IPS-NIHi7 (cell line): ENCODE measurements around the gene DPM2.
A peak's percentile ranks its signal among the peaks of the same experiment; 100 is the strongest.

Experiments
- DNase-seq: peaks from one replicate; pipeline ENCODE4 v3.0.0; 2012; ENCODE audit warnings: mixed read lengths; ENCODE audit errors: extremely low spot score

The DPM2 gene

DNA sequence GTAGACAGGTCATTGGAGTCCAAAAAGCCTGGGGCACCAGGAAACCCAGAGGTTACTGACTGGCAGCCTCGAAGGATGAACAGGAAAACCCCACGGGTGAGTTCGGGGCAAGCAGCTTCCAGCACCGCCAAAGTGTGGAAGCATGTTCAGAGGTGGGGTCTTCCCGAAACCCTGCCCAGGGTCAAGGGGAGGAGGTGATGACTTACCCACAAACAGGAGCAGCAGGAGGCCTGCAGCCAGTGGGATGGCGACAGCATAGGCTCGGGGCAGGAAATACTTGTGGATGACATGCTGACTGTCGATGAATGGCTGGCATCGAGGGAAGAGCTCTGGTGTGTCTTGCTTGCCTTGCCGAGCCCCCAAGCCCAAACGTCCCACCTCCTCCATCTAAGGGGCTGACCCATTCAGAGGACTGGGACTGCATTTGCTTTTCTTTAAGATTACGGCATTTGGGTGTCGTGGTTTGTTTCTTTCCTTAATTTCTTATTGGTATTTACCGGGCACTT, 1.3 kb downstream of the DPM2 start:
- no peak for DNase-seq

DNA sequence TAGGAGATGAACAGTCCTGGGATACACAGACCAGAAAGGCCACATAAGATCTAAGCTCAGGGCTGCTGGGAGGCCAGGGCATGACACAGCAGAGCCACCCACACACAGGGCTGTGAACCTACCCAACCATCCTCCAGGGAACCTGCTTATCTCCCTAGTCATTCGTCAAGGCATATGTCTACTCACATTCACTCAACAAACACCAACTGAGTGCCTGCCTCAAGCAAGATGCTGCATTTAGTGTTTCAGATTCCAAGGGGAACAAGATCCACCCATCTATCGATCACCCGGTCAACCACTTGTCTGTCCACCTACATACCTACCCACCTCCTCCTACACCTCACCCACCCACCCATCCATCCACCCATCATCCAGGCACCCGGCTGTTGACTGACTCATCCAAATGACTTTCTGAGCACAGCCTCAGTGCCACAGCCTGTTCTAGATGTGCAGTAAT, 1.9 kb downstream of the DPM2 start:
- no peak for DNase-seq

DNA sequence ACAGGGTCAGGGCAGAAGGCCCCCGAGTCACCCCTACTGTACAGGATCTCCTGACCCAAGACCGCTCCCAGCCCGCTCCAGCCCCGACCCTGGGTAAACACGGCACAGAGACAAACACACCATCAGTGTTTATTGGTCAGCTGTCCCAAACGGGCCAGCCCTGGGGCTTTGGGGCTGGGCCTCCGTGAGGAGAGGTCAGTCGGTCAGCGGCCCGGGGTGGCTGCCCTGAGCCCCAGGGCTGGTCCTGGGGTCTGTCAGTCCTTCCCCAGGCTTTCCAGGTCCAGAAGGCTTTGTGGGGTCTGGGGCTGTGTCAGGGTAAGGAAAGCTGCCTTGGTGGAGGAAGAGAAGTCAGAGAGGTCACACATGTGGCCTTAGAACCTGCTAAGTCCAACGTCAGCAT, 2.7 kb downstream of the DPM2 start:
- DNase-seq = no peak

DNA sequence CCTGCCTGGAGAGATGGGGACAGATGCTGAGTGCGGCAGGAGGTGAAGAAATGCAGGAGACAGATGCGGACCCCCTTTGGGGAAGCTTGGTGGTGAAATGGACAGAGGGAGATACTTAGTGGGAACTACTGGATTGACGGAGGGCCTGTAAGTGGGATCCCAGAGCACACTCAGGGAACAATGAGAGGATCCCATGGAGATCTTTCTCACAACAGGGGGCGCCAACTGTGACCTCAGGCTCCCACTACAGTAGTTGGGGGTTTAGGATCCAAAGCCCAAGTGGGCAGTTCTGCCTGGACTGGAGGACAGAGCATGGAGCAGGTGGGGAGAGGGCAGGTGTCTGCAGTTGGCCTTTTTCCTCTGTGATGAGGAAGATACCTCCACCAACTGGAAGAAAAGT, 3.4 kb downstream of the DPM2 start:
- no peak for DNase-seq

DNA sequence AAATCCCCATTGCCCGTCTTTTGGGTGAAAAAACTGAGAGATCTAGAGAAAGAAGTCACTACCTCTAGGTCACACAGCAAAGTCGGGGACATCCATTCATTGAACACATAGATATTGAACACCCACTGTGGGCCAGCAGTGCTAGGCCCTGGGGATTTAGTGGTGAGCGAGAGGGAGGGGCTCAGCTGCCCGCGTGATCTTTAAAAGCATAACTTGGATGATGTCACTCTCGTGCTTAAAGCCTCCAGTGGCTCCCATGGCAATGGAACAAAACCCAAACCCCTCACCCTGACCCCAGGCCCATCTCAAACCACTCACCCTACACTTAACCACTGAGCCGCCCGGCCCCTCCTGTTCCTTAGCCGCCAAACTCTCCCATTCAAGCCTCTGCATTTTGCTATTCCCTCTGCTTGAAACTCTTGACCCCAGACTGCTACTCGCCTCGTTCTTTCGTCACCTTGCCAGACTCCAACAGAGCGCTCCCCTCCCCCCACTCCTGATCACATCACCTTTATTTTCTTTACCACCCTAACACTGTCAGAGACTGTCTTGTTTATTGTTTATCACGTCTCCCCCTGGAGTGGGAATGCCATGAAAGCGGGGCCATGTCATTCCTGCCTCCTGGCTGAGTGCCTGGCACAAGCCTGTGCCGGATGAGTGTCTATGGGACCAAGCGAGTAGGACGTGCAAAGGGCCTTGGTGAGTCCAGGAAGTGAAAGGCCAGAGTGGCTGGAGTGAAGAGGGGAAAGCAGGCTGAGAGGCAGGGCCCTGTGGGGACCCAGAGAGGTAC, 6.4 kb downstream of the DPM2 start:
- DNase-seq = peak; percentile 21

DNA sequence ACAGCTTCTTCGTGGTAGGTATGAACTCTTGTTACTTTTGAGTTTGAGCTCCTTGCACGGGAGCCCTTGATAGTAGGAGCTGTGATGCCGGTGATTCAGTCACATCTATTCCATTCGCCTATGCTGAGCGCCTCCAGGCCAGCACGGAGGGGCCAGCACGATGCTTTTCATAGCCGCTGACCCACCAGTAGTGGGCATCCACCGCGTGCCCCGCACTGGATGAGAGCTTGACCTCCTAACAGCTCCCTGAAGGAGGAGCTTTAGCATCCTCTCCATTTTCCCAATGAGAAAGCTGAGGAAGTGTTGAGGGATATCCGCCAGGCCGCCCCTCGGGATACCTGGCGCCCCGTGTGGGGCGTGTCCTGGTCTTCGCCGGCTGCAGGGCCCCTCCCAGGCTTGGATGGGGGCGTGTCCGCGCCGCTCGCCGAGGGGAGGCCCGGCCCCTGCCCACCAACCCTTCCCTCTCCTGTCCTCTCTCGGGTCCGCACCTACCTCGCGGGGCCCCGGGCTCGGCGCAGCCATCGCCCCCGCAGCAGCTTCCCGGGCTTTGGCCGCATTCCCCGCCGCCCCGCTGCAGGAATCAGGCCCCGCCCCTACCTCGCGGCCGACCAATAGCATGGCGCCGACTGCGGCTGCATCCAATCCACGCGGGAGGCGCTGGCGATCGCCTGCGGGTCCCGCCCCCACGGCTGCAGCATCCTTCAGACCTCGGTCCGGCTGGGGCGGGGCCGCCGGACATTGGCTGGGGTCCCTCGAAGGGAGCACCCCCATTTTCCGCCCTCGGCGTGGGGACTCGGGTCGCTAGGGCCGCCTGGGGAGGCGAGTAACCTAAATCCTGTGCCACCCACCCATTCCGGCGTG, 7.2 kb downstream of the DPM2 start, which contains the start of gene PIP5KL1:
Gene PIP5KL1, minus strand, starts transcription at position 547 of the 861 bp plus-strand sequence. Its CDS starts 25 bp downstream, at position 522.
- DNase-seq = peak; percentile 95

DNA sequence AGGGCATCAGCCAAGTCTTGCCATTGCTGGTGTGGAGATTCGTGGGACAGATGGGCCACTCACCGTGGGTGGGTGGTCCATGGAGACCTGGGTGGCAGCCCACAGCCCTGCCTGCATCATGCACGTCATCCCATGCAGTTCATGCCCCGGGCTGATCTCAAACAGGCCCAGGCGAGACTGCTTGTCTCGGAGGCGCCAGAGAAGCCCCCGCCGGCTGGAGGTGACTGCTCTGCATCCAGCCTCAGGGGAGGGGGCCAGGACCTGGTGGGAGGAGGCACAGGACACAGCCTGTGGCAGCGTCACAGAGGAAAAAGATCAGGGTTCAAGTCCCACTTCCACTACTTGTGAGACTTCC, 8.1 kb downstream of the DPM2 start:
- no peak for DNase-seq

DNA sequence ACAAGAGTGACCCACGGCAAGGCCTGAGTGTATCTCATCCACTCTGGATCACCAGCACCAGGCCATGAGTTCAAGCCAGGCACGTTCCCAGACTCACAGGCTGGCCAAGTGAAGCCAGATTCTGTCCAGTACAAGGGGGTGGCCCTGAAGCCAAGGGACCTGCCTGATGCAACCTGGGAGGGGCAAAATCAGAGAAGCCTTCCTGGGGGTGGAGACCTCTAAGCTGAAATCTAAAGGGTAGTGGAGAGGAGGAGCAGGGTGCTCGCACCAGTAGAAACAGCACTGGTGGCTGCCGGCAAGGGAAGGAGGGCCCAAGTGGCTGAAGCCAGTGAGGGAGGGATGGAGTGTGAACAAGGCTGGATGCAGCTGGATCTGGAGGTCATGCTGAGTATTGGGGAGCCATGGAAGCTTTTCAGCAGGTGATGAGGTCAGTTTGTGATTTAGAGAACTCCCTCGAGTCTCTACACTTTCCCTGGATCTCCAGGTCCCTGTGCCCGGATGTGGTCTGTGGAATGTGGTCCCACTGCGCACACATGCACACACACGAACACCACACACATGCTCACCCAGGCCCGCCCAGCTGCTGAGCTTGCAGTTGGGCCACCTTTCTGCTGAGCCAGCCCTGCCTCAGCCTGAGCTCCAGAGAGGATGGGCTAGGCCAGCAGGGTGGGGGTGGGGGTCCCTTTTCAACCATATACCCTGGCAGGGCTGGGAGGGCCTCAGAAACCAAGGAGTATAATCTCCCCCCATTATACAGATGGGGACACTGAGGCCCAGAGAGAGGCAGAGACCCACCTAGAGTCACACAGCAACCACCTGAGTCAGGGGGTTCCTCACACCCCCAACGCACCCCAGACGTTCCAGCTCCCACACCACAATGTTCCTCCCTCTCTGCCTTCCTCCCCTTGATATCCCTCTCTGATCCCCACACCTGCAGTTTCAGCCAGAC, 8.7 kb downstream of the DPM2 start:
- DNase-seq = no peak

DNA sequence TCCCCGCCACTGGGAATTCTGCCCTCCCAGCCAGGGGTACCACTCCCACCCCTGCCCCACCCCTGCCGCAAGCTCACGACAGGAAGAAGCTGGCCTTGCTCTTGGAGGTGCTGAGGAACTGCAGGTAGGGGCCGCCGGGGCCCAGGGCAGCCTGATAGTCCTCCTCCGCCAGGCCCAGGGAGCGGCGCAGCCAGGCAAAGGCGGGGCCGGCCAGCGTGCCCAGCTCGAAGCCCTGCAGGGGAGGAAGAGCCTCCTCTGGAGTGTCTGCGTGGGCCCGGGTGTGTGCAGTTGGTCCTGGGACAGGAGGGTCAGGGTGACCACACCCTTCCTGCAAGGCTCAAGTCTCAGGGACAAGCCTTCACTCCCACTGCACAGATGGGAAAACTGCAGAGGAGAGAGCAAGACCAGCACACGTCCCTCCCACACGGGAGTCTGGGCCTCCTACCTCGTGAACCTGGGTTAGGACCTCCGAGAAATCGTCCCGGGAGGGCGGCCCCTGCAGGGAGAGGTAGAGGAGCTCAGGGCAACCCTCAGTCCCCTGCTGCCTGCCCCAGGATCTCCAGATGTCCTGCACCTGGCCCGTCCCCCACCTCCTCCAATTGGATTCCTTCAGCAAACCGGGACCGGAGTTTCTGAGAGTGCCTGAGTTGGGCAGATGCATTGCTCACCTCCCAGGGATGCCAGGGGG, 9.5 kb downstream of the DPM2 start:
- peak; percentile 25 for DNase-seq

DNA sequence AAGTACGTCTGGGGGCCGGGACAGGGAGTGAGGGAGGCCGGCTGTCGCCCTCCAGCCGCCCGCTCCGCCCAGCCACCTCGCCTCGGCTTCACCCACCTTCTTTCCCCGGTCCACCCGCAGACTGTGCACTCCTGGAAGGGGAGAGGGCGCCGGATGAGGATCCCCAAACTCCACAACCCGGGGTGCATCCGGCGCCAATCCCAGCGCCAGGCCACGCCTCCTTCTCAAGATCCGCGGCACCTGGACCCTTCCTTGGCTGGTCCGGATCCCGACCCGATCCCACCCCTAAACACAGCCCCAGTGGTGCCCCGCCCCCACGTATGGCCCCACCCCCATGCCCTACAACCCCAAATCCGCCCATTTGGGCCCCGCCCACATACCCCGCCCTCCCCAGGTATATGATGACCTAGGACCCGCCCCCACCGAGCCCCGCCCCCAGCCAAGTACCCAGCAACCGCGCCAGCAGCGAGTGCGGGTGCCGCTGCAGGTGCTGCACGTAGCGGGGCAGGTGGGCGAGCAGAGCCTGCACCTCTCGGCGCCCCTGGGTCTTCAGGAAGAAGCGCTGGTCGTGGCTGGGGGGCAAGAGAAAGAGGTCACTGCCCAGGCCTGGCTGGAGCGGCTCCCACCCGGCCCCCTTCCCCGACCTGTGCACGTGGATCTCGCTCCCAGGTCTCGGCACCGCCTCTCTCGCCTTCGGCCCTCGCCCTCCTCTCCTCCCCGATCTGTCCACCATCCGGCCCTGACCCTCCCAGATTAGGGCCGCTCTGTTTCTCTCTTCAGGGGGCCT, 10.3 kb downstream of the DPM2 start:
- peak; percentile 90 for DNase-seq

DNA sequence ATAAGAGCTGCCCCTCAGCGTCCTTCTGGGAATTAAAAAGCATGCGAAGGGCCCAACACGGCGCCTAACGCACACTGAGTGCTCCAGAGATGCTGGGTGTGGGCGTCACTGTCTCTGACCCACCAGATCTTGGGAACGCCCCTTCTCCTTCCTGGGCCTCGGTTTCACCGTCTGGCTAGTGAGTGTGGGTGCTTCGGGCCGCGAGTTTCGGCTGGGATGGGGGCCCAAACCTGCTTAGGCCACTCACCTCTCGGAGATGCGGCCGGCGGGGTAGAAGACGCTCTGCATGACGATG, 10.8 kb downstream of the DPM2 start:
- DNase-seq = no peak

DNA sequence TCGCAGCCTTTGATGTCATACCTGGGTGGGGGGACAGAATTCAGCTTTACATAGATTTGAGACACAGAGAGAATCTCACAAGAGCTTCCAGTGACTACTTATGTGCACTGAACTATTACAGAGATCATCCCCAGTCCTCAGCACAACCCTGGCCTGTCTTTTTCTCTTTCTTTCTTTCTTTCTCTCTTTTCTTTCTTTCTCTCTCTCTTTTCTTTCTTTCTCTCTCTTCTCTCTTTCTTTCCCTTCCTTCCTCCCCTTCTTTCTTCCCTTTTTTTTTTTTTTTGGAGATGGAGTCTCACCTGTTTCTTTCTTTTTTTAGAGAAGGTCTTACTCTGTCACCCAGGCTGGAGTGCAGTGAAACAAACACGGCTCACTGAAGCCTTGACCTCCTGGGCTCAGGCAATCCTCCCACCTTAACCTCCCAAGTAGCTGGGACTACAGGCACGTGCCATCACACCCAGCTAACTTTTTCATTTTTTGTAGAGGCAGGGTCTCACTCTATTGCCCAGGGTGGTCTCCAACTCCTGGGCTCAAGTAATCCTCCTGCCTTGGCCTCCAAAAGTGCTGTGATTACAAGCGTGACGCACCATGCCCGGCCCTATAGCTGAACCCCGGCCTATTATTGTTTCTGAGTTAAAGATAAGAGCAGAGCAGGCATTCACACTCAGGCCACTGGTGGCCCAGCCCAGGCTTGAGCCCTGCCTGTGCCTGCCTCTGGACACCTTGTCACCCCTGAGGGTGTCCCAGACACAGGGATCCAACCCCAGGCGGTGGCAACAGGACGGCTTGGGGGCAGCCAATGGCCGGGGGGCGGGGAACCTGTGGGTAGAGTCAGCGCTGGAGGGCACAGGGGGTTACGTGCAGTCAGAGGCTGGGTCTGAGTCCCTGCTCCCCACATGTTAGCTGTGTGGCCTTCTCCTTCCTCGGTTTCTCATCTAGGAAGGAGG, 11.4 kb downstream of the DPM2 start:
- no peak for DNase-seq

DNA sequence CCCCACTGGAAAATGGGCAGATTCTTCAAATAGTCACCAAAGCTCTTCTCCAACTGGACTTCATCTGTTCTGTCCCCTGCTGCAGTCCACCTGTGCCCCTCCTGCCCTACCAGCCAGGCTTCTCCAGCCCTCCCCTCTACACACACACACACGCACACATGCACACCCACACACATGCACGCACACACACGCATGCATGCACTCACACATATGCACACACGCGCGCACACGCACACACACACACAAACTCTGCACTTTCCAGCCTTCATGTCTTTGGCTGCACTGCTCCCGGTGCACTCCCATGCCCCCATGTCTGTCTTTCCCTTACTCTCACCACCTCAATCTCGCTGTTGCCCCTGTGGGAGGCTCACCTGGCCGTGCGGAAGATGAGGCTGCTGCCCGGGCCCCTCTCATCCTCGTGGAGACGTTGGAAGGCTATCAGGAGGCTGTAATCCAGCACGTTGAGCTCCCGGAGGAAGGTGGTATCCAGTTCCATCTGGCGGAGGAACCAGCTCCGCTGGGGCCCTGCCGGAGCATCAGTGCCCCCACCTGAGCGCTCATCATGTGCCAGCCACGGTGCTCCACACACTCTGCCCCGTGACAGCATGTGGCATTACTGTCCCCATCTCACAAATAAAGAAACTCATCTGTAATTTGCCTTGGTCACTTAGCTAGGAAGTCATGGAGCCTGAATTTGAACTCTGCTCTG, 12.8 kb downstream of the DPM2 start:
- no peak for DNase-seq

DNA sequence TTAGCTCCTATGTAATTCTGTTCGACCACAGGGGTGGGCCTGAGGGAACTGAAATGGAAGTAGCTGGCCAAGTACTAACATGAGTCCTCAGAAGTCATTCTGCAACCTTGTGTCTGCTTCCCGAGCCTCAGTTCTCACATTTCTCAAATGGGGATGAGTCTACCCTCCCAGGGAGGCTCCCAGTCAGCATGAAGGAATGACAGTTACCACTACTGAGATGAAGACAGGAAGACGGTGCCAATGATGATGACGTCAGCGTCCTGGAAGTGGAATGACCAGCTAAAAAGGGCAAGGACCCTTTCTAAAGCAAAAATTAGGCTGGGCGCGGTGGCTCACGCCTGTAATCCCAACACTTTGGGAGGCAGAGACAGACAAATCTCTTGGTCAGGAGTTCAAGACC, 13.9 kb downstream of the DPM2 start:
- no peak for DNase-seq

DNA sequence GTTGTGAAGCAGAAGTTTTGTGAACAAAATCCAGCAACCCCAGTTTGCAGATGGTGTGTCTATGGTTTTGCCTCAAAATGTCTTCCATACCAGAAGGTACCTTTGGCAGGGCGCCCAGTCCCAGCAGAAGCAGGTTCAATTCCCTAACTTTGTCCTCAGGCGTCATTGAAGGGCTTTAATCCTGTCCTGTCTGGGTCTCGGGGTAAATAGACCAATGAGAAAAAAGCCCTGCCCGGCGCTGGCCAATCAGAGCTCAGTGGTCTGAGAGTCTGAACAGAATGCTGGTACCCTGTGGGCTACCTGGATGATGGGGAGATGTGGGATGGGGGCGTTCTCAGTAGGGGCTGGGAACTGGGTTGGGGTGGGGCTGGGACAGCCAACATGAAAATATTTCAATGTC, 14.6 kb downstream of the DPM2 start:
- peak; percentile 65 for DNase-seq

DNA sequence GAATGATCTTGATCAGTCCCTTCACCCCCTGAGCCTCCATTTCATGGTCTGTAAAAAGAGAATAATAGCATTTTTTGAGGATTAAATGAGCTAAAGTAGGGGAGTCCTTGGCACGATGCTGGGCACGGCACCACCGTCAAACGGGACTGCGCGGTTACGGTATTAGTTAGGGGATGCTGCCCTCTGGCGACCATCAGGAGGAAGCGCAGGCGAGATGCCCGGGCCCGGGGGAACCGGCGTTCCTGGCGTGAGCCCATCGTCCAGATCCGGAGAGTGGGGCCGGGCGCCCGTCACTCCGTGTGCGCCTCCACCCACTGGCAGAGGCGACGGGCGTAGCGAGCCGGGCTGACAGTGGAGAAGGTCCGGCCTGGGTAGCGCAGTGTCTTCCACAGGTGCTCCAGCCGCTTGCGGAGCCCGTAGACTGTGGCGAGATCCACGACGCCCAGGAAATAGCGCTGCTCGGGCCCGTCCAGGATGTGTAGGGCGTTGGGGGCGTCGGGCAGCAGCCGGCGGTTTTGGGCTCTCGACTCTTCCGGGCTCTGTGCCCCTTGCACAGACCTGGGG, 16.0 kb downstream of the DPM2 start:
- DNase-seq = peak; percentile 81

DNA sequence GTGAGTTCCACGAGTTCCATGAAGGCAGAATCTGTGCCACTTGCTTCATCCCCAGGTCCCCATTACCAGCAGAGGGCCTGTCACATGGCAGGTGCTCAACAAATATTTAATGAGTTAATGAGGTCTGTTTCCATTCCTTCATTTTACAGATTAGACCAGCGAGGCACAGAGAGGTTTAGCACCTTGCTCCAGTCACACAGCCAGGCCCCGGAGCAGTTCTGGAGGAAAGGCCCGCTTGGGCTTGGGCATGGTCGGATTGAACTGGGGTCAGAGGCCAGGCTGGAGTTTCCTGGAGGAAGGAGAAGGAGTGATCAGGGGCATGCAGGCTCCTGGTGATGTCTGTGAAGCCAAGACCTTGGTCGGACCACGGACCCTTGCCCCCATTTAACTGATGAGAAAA, 16.9 kb downstream of the DPM2 start:
- DNase-seq = no peak

DNA sequence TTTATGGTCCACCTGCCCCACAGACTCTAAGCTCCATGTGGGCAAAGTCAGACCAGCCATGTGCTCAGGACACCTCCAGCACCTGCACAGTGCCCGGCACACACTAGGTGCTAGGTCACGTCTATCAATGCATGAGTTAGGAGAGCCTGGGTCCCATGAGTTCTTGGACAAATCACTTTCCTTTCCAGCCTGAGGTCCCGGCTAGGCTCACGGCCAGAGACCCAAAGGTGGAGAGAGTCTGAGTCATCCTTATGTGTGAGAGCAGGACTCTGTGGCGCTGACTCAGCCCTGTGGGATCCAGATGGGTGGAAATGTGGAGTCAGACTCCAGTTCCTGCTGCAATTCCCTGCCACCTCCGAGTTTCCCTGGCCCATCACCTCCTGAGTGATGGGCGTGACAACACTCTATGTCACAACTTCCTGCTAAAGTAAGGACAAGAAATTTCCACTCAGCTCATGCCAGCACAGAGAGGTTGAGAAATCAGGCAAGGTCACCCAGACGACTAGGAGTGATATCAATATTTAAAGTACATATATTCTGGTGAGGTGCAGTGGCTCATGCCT, 18.3 kb downstream of the DPM2 start:
- no peak for DNase-seq
